IPS DF 19.7 (cell line): ENCODE data around the gene ZC3H12D.

Experiments used
- DNase-seq: peaks from one replicate; pipeline ENCODE4 v3.0.0-alpha.2; 2013; ENCODE audit warnings: low read depth, low spot score

ZC3H12D gene

GRCh38 chr6:149414821-149415220 is 70.0 kb downstream of the ZC3H12D start:
- no peak for DNase-seq

GRCh38 chr6:149414009-149414408 is 70.8 kb downstream of the ZC3H12D start:
- no peak for DNase-seq

GRCh38 chr6:149410557-149410956 is 74.3 kb downstream of the ZC3H12D start:
- no peak for DNase-seq

GRCh38 chr6:149409617-149410016 is 75.2 kb downstream of the ZC3H12D start:
- no peak for DNase-seq

GRCh38 chr6:149405823-149406765 is 78.7 kb downstream of the ZC3H12D start:
- DNase-seq, result no peak

GRCh38 chr6:149403534-149403933 is 81.3 kb downstream of the ZC3H12D start:
- DNase-seq, result no peak

- no peak for DNase-seq
Measured at GRCh38 chr6:149400050-149400449, 84.8 kb downstream of the ZC3H12D start, which contains the start of gene SUMO4. Gene SUMO4, plus strand, starts transcription at chr6:149400262. Its CDS starts 130 bp downstream, at chr6:149400392.

GRCh38 chr6:149397384-149397783 is 87.4 kb downstream of the ZC3H12D start:
- no peak for DNase-seq
